ENCODE measurements around the gene RNPS1.

DNA sequence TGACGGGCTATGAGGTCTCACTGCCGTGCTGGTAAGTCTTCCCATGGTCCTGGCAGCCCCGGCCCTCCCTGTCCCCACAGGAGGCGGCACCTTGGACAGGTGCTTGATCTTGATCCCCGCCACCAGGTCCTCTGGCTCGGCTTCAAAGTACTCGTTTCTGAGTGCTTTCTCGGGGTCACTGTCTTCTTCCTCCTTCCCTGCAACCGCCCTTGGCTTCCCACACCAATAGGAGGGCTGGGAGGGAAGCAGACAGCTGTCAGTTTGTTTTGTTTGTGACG, 31.9 kb upstream of the RNPS1 start:
- TF ChIP-seq, protein P1, sequence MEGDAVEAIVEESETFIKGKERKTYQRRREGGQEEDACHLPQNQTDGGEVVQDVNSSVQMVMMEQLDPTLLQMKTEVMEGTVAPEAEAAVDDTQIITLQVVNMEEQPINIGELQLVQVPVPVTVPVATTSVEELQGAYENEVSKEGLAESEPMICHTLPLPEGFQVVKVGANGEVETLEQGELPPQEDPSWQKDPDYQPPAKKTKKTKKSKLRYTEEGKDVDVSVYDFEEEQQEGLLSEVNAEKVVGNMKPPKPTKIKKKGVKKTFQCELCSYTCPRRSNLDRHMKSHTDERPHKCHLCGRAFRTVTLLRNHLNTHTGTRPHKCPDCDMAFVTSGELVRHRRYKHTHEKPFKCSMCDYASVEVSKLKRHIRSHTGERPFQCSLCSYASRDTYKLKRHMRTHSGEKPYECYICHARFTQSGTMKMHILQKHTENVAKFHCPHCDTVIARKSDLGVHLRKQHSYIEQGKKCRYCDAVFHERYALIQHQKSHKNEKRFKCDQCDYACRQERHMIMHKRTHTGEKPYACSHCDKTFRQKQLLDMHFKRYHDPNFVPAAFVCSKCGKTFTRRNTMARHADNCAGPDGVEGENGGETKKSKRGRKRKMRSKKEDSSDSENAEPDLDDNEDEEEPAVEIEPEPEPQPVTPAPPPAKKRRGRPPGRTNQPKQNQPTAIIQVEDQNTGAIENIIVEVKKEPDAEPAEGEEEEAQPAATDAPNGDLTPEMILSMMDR (IDR thresholded peaks at IDR 0.05; ENCODE audit: extremely low read depth in 1 of 2, insufficient read depth in 1 of 2, low read depth in 1 of 2, low read length in 2 of 2), result no peak
- TF ChIP-seq POLR2A (IDR thresholded peaks at IDR 0.05; ENCODE audit: low read depth, low read length) (no peak), EZH2 (IDR thresholded peaks at IDR 0.05; ENCODE audit: borderline replicate concordance, low read depth, low read length, severe bottlenecking) (no peak)

Data from endothelial cell of umbilical vein (primary cell).